Measurements from ENCODE around the gene C12orf57.

DNA sequence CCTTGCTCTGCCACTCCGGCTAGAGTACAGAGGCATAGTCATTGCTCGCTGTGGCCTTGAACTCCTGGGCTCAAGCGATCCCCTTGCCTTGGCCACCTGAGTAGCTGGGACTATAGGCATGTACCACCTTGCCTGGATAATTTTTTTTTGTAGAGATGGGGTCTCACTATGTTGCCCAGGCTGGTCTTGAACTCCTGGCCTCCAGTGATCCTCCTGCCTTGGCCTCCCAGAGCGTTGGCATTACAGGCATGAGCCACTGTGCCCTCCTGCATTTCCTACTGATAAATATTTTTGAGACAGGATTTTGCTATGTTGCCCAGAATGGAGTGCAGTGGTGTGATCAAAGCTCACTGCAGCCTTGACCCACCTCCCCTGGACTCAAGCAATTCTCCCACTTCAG is 36.3 kb downstream of the C12orf57 start:
- no peak for TF ChIP-seq NANOG (IDR thresholded peaks at IDR 0.05; ENCODE audit: borderline replicate concordance)
- TF ChIP-seq, protein P1, sequence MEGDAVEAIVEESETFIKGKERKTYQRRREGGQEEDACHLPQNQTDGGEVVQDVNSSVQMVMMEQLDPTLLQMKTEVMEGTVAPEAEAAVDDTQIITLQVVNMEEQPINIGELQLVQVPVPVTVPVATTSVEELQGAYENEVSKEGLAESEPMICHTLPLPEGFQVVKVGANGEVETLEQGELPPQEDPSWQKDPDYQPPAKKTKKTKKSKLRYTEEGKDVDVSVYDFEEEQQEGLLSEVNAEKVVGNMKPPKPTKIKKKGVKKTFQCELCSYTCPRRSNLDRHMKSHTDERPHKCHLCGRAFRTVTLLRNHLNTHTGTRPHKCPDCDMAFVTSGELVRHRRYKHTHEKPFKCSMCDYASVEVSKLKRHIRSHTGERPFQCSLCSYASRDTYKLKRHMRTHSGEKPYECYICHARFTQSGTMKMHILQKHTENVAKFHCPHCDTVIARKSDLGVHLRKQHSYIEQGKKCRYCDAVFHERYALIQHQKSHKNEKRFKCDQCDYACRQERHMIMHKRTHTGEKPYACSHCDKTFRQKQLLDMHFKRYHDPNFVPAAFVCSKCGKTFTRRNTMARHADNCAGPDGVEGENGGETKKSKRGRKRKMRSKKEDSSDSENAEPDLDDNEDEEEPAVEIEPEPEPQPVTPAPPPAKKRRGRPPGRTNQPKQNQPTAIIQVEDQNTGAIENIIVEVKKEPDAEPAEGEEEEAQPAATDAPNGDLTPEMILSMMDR (conservative IDR thresholded peaks at IDR 0.05; ENCODE audit: low read depth in 2 of 2), result no peak
- TF ChIP-seq REST (IDR thresholded peaks at IDR 0.05; ENCODE audit: unreplicated experiment), result no peak
- TF ChIP-seq POLR2AphosphoS5 (IDR thresholded peaks at IDR 0.05; ENCODE audit: low read depth), result no peak
- TF ChIP-seq CREB1 (CRISPR knock-in tag; IDR thresholded peaks at IDR 0.05; ENCODE audit: low read depth), result no peak
- no peak for TF ChIP-seq ETS1 (IDR thresholded peaks at IDR 0.05)
- TF ChIP-seq ZNF462 (CRISPR knock-in tag; IDR thresholded peaks at IDR 0.05), result no peak
- TF ChIP-seq EZH2phosphoT487 (IDR thresholded peaks at IDR 0.05; ENCODE audit: unreplicated experiment), result no peak
- TF ChIP-seq EZH2 (IDR thresholded peaks at IDR 0.05; ENCODE audit: low read depth, unreplicated experiment), result no peak
- TF ChIP-seq JUNB (IDR thresholded peaks at IDR 0.05; ENCODE audit: unreplicated experiment), result no peak
- TF ChIP-seq STAT1 (IDR thresholded peaks at IDR 0.05; ENCODE audit: unreplicated experiment), result no peak
